ENCODE measurements around the gene SPTBN4.

- no peak for TF ChIP-seq CTCF (conservative IDR thresholded peaks at IDR 0.05; ENCODE audit: low read depth, low read length)
- no peak for TF ChIP-seq USF2 (IDR thresholded peaks at IDR 0.05; ENCODE audit: low read depth, low read length)
- no peak for TF ChIP-seq POLR2A (IDR thresholded peaks at IDR 0.05; ENCODE audit: low read depth, low read length)
- TF ChIP-seq MXI1 (IDR thresholded peaks at IDR 0.05; ENCODE audit: borderline replicate concordance, low read depth, low read length): no peak
- TF ChIP-seq RCOR1 (IDR thresholded peaks at IDR 0.05; ENCODE audit: insufficient replicate concordance, low read length): no peak
- TF ChIP-seq RAD21 (IDR thresholded peaks at IDR 0.05; ENCODE audit: low read length): no peak
- no peak for TF ChIP-seq RFX5 (IDR thresholded peaks at IDR 0.05; ENCODE audit: low read depth, low read length)
These were observed 32.5 kb downstream of the SPTBN4 start for GRCh38 chr19:40499320-40499719.
